ENCODE measurements around the gene RPS6KB2. TPM values are rescaled to one million over a fixed set of nuclear protein-coding genes. Genes with fewer than 3 reads are reported as not detected.

RPS6KB2 gene
- total and polyA plus RNA-seq, 9 of the 15 experiments (the other 6 are each of a cell fraction or from before 2014, with no cell fraction given), result 0.42 to 122 (median 82.6) TPM

- no peaks in the 10 kb centered on the region for H3K79me2 ChIP-seq (ENCODE audit: control insufficient read depth, insufficient read depth, low read length)
- no peak overlapping the region for H3K4me3 ChIP-seq
- POLR2A ChIA-PET, result interaction anchor here (0.6 to 1.5 kb wide), 6 partner anchors 8 to 136 kb away, joined by 3 to 6 read pairs (median 4); no protein-coding TSS in a partner anchor
- no peak overlapping the region for H3K27ac ChIP-seq (ENCODE audit: extremely low read depth, low read depth, low read length)
- H3K9me1 ChIP-seq (ENCODE audit: control insufficient read depth, insufficient read depth, low read length), result no peaks in the 10 kb centered on the region
- H3K9me3 ChIP-seq (replicated peaks; ENCODE audit: control insufficient read depth, insufficient read depth, low read depth, low read length), result no peaks in the 10 kb centered on the region
- H3K9ac ChIP-seq (ENCODE audit: insufficient read depth in 1 of 2, low read depth in 2 of 2, low read length in 2 of 2), result peak overlapping the region in 1 of 2 experiments; percentile 73; a peak in 1 of 4 replicates
- H3K36me3 ChIP-seq (ENCODE audit: control insufficient read depth, insufficient read depth, low read length), result no peaks in the 10 kb centered on the region
- CTCF ChIA-PET (ENCODE audit: low intra/inter-chr PET ratio), result no interaction called here
- intact Hi-C loops (cut with micrococcal nuclease), result no loop called here
- H4K20me1 ChIP-seq (replicated peaks; ENCODE audit: control insufficient read depth, insufficient read depth, low read length), result no peaks in the 10 kb centered on the region
- ATAC-seq (no peak), DNase-seq (ENCODE audit: extremely low read depth in 1 of 4, low spot score in 3 of 4) (no peak), FAIRE-seq (no peak)
- no peak overlapping the region for H3K4me2 ChIP-seq (ENCODE audit: insufficient read depth, low read length)
- H2AFZ ChIP-seq (ENCODE audit: low read depth, low read length), result no peak overlapping the region
- peaks cover 0 to 34% of the 10 kb centered on the region in 2 experiments; a peak in 2 of 5 replicates for H3K4me1 ChIP-seq (replicated peaks in 1 of 2; ENCODE audit: control insufficient read depth in 2 of 2, insufficient read depth in 2 of 2, low read length in 2 of 2)
- H3K27me3 ChIP-seq (ENCODE audit: control insufficient read depth in 2 of 2, insufficient read depth in 2 of 2, low read length in 2 of 2), result no peaks in the 10 kb centered on the region
- in situ Hi-C loops (cut with MboI), result no loop called here
- TF ChIP-seq ETV5 (CRISPR knock-in tag; IDR thresholded peaks at IDR 0.05; ENCODE audit: low read depth) (no peak), KLF16 (IDR thresholded peaks at IDR 0.05) (no peak), ZNF282 (CRISPR knock-in tag; IDR thresholded peaks at IDR 0.05) (no peak), CBX8 (IDR thresholded peaks at IDR 0.05; ENCODE audit: borderline replicate concordance, extremely low read depth, low read depth, low read length, poor library complexity, severe bottlenecking) (no peak), PKNOX1 (IDR thresholded peaks at IDR 0.05) (no peak), HCFC1 (IDR thresholded peaks at IDR 0.05; ENCODE audit: low read depth, low read length) (no peak), ZNF23 (CRISPR knock-in tag; IDR thresholded peaks at IDR 0.05) (no peak), ZHX1 (conservative IDR thresholded peaks at IDR 0.05; ENCODE audit: low read length) (no peak), HOXB6 (CRISPR knock-in tag; IDR thresholded peaks at IDR 0.05; ENCODE audit: borderline replicate concordance) (no peak), ZNF197 (CRISPR knock-in tag; IDR thresholded peaks at IDR 0.05; ENCODE audit: low read depth) (no peak), MYC (IDR thresholded peaks at IDR 0.05; ENCODE audit: low read depth, low read length) (no peak), MYC (CRISPR knock-in tag; IDR thresholded peaks at IDR 0.05; ENCODE audit: borderline replicate concordance, low read depth) (no peak), NCOA2 (IDR thresholded peaks at IDR 0.05; ENCODE audit: partially characterized antibody in 2 of 2) (no peak), SAP30 (IDR thresholded peaks at IDR 0.05; ENCODE audit: borderline replicate concordance, insufficient read depth, low read depth, low read length, poor library complexity, severe bottlenecking) (no peak), NR1H2 (CRISPR knock-in tag; IDR thresholded peaks at IDR 0.05) (no peak), ZNF778 (CRISPR knock-in tag; IDR thresholded peaks at IDR 0.05) (no peak)
- 69% methylated on average over 19 of the region's 25 CpGs for WGBS (ENCODE audit: insufficient coverage, low coverage, missing lambda C conversion rate)
- no TSS peak for BruUV-seq (replicated peaks)
Measured at GRCh38 chr11:67450796-67451657, 22.7 kb downstream of the RPS6KB2 start.

Measured in K562 (cell line).